Astrocyte (in vitro differentiated cells and primary cell): ENCODE data around the gene PLEKHA1. TPM values are rescaled to one million over a fixed set of nuclear protein-coding genes. Genes with fewer than 3 reads are reported as not detected.

Experiments used
- DNase-seq: peaks from one replicate; pipeline ENCODE4 v3.0.0-alpha.2; 2010; ENCODE audit warnings: low read depth
- FAIRE-seq: peaks from 2 replicates; lab custom pipeline; 2011; peaks lifted over from hg19 to GRCh38; lab: Jason Lieb, UNC
- H2AFZ ChIP-seq: 2 replicates; pipeline ENCODE4 v1.6.0; 2012; ENCODE audit warnings: low read depth, low read length, inconsistent platforms
- H3K27ac ChIP-seq: 2 replicates; pipeline ENCODE4 v1.5.1; 2011; ENCODE audit warnings: low read depth, low read length, inconsistent platforms
- H3K27me3 ChIP-seq: 2 replicates; pipeline ENCODE4 v1.6.0; 2011; ENCODE audit warnings: low read length, inconsistent platforms; ENCODE audit not compliant: insufficient read depth
- H3K36me3 ChIP-seq: 2 replicates; pipeline ENCODE4 v1.5.1; 2011; ENCODE audit warnings: low read length, inconsistent platforms; ENCODE audit not compliant: insufficient read depth
- H3K4me1 ChIP-seq: 2 replicates; pipeline ENCODE4 v1.5.1; 2011; ENCODE audit warnings: low read length, inconsistent platforms; ENCODE audit not compliant: insufficient read depth
- H3K4me2 ChIP-seq: 2 replicates; pipeline ENCODE4 v1.6.0; 2012; ENCODE audit warnings: low read length, inconsistent platforms
- H3K4me3 ChIP-seq: 2 replicates; pipeline ENCODE4 v1.5.1; 2011; ENCODE audit warnings: low read depth, mild to moderate bottlenecking, low read length, inconsistent platforms; ENCODE audit not compliant: insufficient read depth
- H3K79me2 ChIP-seq: 2 replicates; pipeline ENCODE4 v1.6.0; 2012; ENCODE audit warnings: mild to moderate bottlenecking, low read length, inconsistent platforms; ENCODE audit not compliant: insufficient read depth
- H3K9ac ChIP-seq: 2 replicates; pipeline ENCODE4 v1.6.0; 2012; ENCODE audit warnings: mild to moderate bottlenecking, low read length, inconsistent platforms
- H3K9me3 ChIP-seq: 2 replicates; pipeline ENCODE4 v1.5.1; 2012; ENCODE audit warnings: low read depth, mild to moderate bottlenecking, low read length, inconsistent platforms; ENCODE audit not compliant: insufficient read depth
- H4K20me1 ChIP-seq: 2 replicates; pipeline ENCODE4 v1.6.0; 2012; ENCODE audit warnings: low read length, inconsistent platforms; ENCODE audit not compliant: insufficient read depth
- H3K27ac Mint-ChIP-seq: one replicate; pipeline ENCODE4 v1.8.0; 2021; ENCODE audit warnings: mild to moderate bottlenecking, mixed read lengths; ENCODE audit not compliant: unreplicated experiment
- H3K27me3 Mint-ChIP-seq: one replicate; pipeline ENCODE4 v1.8.0; 2021; ENCODE audit warnings: low read depth, mixed read lengths; ENCODE audit not compliant: unreplicated experiment
- H3K36me3 Mint-ChIP-seq: one replicate; pipeline ENCODE4 v1.8.0; 2021; ENCODE audit warnings: low read depth, mixed read lengths; ENCODE audit not compliant: unreplicated experiment
- H3K4me1 Mint-ChIP-seq: one replicate; pipeline ENCODE4 v1.8.0; 2021; ENCODE audit warnings: low read depth, mixed read lengths; ENCODE audit not compliant: unreplicated experiment
- H3K4me3 Mint-ChIP-seq: one replicate; pipeline ENCODE4 v1.8.0; 2021; ENCODE audit warnings: mild to moderate bottlenecking, moderate library complexity, mixed read lengths; ENCODE audit not compliant: unreplicated experiment
- H3K9me3 Mint-ChIP-seq: one replicate; pipeline ENCODE4 v1.8.0; 2021; ENCODE audit warnings: mild to moderate bottlenecking, mixed read lengths; ENCODE audit not compliant: unreplicated experiment
- EZH2 ChIP-seq: IDR thresholded peaks from 2 replicates; pipeline ENCODE4 v1.6.1; 2012; ENCODE audit warnings: mild to moderate bottlenecking, low read length, inconsistent platforms; ENCODE audit not compliant: insufficient read depth
- total RNA-seq: library from RNA; stranded (reverse); gene quantifications from 2 replicates; pipeline ENCODE4 v1.2.1, GENCODE V29; 2021
- TF ChIP-seq, protein P1 (sequence below): IDR thresholded peaks from 2 replicates; pipeline ENCODE4 v1.5.1; 2011; ENCODE audit warnings: low read depth, mild to moderate bottlenecking, inconsistent platforms, low read length, moderate library complexity; ENCODE audit not compliant: insufficient read depth

Gene PLEKHA1
- total RNA-seq, 1 donor from 2014 or later = 31.7 TPM

DNA sequence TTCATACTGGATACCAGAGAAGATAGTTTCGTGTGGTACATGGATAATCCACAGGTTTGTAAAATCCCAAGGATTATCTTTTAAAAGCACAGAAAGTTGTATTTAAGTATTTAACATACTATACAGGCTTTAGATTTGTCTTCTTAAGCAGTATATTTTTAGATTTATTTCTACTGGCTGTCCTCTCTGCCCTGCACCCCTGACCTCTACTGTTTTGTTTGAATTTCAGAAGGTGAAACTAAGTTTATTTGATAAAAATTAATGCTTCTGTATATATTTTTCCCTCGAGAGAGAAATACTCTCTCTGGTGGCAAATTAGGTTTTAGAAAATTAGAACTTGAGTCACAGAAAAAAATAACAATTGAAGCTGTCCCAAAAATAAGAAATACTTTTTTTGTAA lies 18.8 kb downstream of the PLEKHA1 start:
- Mint-ChIP-seq H3K4me1 (peaks cover 4% of the 10 kb centered on the region), H3K27me3 (no peaks in the 10 kb centered on the region), H3K9me3 (no peaks in the 10 kb centered on the region), H3K36me3 (peaks cover 3% of the 10 kb centered on the region), H3K27ac (no peak overlapping the region), H3K4me3 (no peak overlapping the region)
- H3K79me2 ChIP-seq = peaks cover 9% of the 10 kb centered on the region
- no peak for FAIRE-seq
- peaks cover 28% of the 10 kb centered on the region for H4K20me1 ChIP-seq
- H3K27me3 ChIP-seq = no peaks in the 10 kb centered on the region
- H3K36me3 ChIP-seq = no peaks in the 10 kb centered on the region
- no peaks in the 10 kb centered on the region for H3K4me1 ChIP-seq
- H3K9ac ChIP-seq = no peak overlapping the region
- no peaks in the 10 kb centered on the region for H3K9me3 ChIP-seq
- no peak overlapping the region for H3K4me2 ChIP-seq
- TF ChIP-seq EZH2 = no peak
- TF ChIP-seq, protein P1, sequence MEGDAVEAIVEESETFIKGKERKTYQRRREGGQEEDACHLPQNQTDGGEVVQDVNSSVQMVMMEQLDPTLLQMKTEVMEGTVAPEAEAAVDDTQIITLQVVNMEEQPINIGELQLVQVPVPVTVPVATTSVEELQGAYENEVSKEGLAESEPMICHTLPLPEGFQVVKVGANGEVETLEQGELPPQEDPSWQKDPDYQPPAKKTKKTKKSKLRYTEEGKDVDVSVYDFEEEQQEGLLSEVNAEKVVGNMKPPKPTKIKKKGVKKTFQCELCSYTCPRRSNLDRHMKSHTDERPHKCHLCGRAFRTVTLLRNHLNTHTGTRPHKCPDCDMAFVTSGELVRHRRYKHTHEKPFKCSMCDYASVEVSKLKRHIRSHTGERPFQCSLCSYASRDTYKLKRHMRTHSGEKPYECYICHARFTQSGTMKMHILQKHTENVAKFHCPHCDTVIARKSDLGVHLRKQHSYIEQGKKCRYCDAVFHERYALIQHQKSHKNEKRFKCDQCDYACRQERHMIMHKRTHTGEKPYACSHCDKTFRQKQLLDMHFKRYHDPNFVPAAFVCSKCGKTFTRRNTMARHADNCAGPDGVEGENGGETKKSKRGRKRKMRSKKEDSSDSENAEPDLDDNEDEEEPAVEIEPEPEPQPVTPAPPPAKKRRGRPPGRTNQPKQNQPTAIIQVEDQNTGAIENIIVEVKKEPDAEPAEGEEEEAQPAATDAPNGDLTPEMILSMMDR = no peak
- no peak overlapping the region for H3K4me3 ChIP-seq
- no peak for DNase-seq
- H2AFZ ChIP-seq = no peak overlapping the region
- no peak overlapping the region for H3K27ac ChIP-seq

DNA sequence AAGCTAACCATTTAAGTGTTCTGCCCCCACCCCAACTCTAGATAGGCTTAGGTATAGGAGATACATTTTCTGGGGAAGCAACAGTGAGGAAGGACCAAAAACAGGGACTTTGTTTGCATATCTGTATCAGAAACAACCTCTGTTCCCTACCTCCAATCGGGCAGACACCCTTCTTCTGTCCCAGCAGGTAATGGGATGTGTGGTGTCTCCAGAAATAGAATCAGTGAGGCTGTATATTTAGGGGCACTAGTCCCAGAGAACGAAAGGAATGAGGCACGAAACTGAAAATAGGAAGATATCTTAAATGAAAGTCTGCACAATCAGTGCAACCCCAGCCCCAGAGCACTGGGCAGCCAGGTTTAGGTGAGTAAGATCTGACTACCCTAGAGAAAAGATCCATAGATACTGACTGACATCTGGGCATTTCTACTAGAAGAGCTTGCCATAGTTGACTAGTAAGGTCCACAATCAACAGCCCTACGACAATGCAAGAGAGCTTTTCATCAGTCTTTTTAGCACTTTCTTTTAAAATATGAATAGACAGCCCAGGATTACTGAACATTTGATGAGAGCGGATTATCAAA lies 28.1 kb downstream of the PLEKHA1 start:
- FAIRE-seq = no peak
- no peak overlapping the region for H3K27ac Mint-ChIP-seq

DNA sequence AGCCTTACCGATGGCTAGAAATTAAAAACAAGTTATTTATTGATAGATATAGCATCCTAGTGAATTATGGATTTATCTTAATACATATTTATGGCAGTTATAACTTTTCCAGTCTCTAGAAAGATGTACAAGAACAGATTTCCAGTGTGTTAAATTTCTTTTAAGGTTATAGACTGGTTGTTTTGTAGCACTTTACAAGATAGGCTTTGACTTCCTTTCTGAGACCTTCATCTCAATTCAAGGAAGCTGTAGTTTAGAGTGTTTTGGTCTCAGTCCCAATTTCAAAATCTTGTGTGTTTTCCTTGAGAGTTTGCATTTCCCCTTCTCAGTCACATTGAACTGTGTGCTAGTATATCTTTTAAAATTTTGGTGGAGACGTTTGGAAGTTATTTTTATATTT lies 30.1 kb downstream of the PLEKHA1 start:
- Histone ChIP-seq H4K20me1 (no peaks in the 10 kb centered on the region), H3K27me3 (no peaks in the 10 kb centered on the region), H3K4me2 (no peak overlapping the region), H3K4me3 (no peak overlapping the region), H2AFZ (no peak overlapping the region), H3K9me3 (no peaks in the 10 kb centered on the region), H3K79me2 (no peaks in the 10 kb centered on the region), H3K4me1 (no peaks in the 10 kb centered on the region), H3K36me3 (peaks cover 6% of the 10 kb centered on the region), H3K27ac (no peak overlapping the region), H3K9ac (no peak overlapping the region)
- no peak for FAIRE-seq
- TF ChIP-seq, protein P1 = no peak
- no peak for TF ChIP-seq EZH2
- H3K27ac Mint-ChIP-seq = no peak overlapping the region
- DNase-seq = no peak
- H3K36me3 Mint-ChIP-seq = peaks cover 6% of the 10 kb centered on the region
- H3K4me3 Mint-ChIP-seq = no peak overlapping the region
- H3K9me3 Mint-ChIP-seq = no peaks in the 10 kb centered on the region
- peaks cover 1% of the 10 kb centered on the region for H3K4me1 Mint-ChIP-seq
- no peaks in the 10 kb centered on the region for H3K27me3 Mint-ChIP-seq

More for the DNA sequence above, 28.1 kb downstream of the PLEKHA1 start:
- no peaks in the 10 kb centered on the region for H3K9me3 ChIP-seq
- no peak overlapping the region for H3K27ac ChIP-seq
- no peak overlapping the region for H3K4me3 Mint-ChIP-seq
- H3K4me3 ChIP-seq = no peak overlapping the region
- no peaks in the 10 kb centered on the region for H3K4me1 Mint-ChIP-seq
- H3K27me3 ChIP-seq = no peaks in the 10 kb centered on the region
- no peak overlapping the region for H3K4me2 ChIP-seq
- no peaks in the 10 kb centered on the region for H4K20me1 ChIP-seq
- no peak overlapping the region for H2AFZ ChIP-seq
- no peaks in the 10 kb centered on the region for H3K79me2 ChIP-seq
- H3K36me3 ChIP-seq = peaks cover 6% of the 10 kb centered on the region
- H3K9ac ChIP-seq = no peak overlapping the region
- no peak for TF ChIP-seq EZH2
- TF ChIP-seq, protein P1 = no peak
- H3K4me1 ChIP-seq = no peaks in the 10 kb centered on the region
- no peak for DNase-seq
- no peaks in the 10 kb centered on the region for H3K9me3 Mint-ChIP-seq
- H3K36me3 Mint-ChIP-seq = peaks cover 6% of the 10 kb centered on the region
- H3K27me3 Mint-ChIP-seq = no peaks in the 10 kb centered on the region
